ENCODE results near the gene LMBR1L.

The LMBR1L gene

GRCh38 chr12:49049566-49050224 lies 61.0 kb downstream of the LMBR1L start:
- no peak for DNase-seq
- no peak for TF ChIP-seq GATA1 (IDR thresholded peaks at IDR 0.05; ENCODE audit: low read depth, low read length)
- TF ChIP-seq POLR2A (IDR thresholded peaks at IDR 0.05; ENCODE audit: low read length), result no peak

GRCh38 chr12:49048953-49049352 lies 61.7 kb downstream of the LMBR1L start:
- no peak for DNase-seq

More at GRCh38 chr12:49048953-49049352, 61.7 kb downstream of the LMBR1L start:
- TF ChIP-seq POLR2A (IDR thresholded peaks at IDR 0.05; ENCODE audit: low read length), result no peak

Measured in erythroblast (primary cell).